ENCODE results near the gene CAGE1. TPM values are rescaled to one million over a fixed set of nuclear protein-coding genes. Genes with fewer than 3 reads are reported as not detected.

CAGE1 gene
- total and polyA plus RNA-seq, 2 experiments from 2014 or later: 0.17 TPM; not detected in 1

DNA sequence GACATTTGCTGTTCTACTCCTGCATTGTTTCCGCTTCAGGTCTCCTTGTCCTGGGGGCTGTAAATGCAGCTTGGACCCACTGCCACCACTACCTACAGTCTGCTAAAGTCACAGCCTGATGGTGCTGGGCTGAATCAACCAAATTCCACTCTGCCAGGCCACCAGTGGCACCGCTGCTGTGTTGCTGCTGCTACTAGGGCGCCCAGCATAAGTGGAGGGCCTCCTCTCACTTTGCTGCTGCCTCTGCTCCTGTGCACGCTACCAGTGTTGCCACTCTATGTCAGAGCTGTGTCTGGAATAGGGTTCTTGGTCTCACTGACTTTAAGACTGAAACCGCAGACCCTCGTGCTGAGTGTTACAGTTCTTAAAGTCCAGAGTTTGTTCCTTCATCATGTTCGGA is 75.1 kb downstream of the CAGE1 start:
- Histone ChIP-seq H3K27ac (no peak overlapping the region), H3K4me1 (ENCODE audit: insufficient read depth) (peaks cover 8% of the 10 kb centered on the region), H3K4me3 (no peak overlapping the region), H3K9me3 (ENCODE audit: low read depth) (no peaks in the 10 kb centered on the region), H3K27me3 (no peaks in the 10 kb centered on the region), H2AFZ (no peak overlapping the region), H4K20me1 (ENCODE audit: insufficient read depth, poor library complexity, severe bottlenecking) (peaks cover 10% of the 10 kb centered on the region), H3K9me2 (replicated peaks; ENCODE audit: insufficient read depth) (no peaks in the 10 kb centered on the region), H3K79me2 (peaks cover 30% of the 10 kb centered on the region), H3K4me2 (no peak overlapping the region), H3K36me3 (replicated peaks; ENCODE audit: insufficient read depth, low read depth) (peaks cover 2% of the 10 kb centered on the region)
- DNase-seq (ENCODE audit: low spot score): no peak
- no peak for TF ChIP-seq EZH2phosphoT487 (IDR thresholded peaks at IDR 0.05; ENCODE audit: low read depth, severe bottlenecking, unreplicated experiment)
- TF ChIP-seq, protein P1, sequence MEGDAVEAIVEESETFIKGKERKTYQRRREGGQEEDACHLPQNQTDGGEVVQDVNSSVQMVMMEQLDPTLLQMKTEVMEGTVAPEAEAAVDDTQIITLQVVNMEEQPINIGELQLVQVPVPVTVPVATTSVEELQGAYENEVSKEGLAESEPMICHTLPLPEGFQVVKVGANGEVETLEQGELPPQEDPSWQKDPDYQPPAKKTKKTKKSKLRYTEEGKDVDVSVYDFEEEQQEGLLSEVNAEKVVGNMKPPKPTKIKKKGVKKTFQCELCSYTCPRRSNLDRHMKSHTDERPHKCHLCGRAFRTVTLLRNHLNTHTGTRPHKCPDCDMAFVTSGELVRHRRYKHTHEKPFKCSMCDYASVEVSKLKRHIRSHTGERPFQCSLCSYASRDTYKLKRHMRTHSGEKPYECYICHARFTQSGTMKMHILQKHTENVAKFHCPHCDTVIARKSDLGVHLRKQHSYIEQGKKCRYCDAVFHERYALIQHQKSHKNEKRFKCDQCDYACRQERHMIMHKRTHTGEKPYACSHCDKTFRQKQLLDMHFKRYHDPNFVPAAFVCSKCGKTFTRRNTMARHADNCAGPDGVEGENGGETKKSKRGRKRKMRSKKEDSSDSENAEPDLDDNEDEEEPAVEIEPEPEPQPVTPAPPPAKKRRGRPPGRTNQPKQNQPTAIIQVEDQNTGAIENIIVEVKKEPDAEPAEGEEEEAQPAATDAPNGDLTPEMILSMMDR (IDR thresholded peaks at IDR 0.05; ENCODE audit: poor library complexity): no peak
- no peak for TF ChIP-seq EZH2 (IDR thresholded peaks at IDR 0.05; ENCODE audit: borderline replicate concordance)
- WGBS (ENCODE audit: low lambda C conversion rate, missing lambda C conversion rate): over 99% methylated on average over 7 of the region's 7 CpGs

DNA sequence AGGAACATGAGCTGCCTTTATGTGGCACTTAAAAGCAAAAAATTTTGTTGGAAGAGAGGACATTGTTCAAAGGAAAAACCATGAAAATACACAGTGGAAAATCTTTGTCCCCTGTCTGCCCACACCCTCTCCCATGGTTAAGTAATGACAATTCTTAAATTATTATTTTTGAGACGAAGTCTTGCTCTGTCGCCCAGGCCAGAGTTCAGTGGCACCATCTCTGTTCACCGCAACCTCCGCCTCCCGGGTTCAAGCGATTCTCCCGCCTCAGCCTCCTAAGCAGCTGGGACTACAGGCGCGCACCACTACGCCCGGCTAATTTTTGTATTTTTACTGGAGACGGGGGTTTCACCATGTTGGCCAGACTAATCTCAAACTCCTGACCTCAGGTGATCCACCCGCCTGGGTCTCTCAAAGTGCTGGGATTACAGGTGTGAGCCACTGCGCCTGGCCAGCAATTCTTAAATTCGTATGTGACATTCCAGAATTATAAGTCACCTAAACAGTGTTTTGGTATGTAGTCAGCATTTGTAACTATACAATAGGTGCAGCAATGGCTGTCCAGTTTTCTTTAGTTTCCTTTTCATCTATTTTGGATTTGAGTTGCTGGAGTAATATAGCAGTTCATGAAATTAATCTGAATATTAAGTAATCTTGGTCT is 75.9 kb downstream of the CAGE1 start:
- H4K20me1 ChIP-seq (ENCODE audit: insufficient read depth, poor library complexity, severe bottlenecking): peaks cover 12% of the 10 kb centered on the region
- peaks cover 2% of the 10 kb centered on the region for H3K36me3 ChIP-seq (replicated peaks; ENCODE audit: insufficient read depth, low read depth)
- TF ChIP-seq EZH2phosphoT487 (IDR thresholded peaks at IDR 0.05; ENCODE audit: low read depth, severe bottlenecking, unreplicated experiment): no peak
- TF ChIP-seq, protein P1 (IDR thresholded peaks at IDR 0.05; ENCODE audit: poor library complexity): no peak
- no peak for TF ChIP-seq EZH2 (IDR thresholded peaks at IDR 0.05; ENCODE audit: borderline replicate concordance)
- peak overlapping the region; percentile 89 for H2AFZ ChIP-seq
- no peak for DNase-seq (ENCODE audit: low spot score)
- H3K4me3 ChIP-seq: peak overlapping the region; percentile 28
- peak overlapping the region; percentile 78 for H3K4me2 ChIP-seq
- peak overlapping the region; percentile 94 for H3K27ac ChIP-seq
- H3K9me3 ChIP-seq (ENCODE audit: low read depth): no peaks in the 10 kb centered on the region
- peaks cover 8% of the 10 kb centered on the region for H3K4me1 ChIP-seq (ENCODE audit: insufficient read depth)
- H3K79me2 ChIP-seq: peaks cover 37% of the 10 kb centered on the region
- no peaks in the 10 kb centered on the region for H3K9me2 ChIP-seq (replicated peaks; ENCODE audit: insufficient read depth)
- no peaks in the 10 kb centered on the region for H3K27me3 ChIP-seq
- 89% methylated on average over 15 of the region's 15 CpGs for WGBS (ENCODE audit: low lambda C conversion rate, missing lambda C conversion rate)

DNA sequence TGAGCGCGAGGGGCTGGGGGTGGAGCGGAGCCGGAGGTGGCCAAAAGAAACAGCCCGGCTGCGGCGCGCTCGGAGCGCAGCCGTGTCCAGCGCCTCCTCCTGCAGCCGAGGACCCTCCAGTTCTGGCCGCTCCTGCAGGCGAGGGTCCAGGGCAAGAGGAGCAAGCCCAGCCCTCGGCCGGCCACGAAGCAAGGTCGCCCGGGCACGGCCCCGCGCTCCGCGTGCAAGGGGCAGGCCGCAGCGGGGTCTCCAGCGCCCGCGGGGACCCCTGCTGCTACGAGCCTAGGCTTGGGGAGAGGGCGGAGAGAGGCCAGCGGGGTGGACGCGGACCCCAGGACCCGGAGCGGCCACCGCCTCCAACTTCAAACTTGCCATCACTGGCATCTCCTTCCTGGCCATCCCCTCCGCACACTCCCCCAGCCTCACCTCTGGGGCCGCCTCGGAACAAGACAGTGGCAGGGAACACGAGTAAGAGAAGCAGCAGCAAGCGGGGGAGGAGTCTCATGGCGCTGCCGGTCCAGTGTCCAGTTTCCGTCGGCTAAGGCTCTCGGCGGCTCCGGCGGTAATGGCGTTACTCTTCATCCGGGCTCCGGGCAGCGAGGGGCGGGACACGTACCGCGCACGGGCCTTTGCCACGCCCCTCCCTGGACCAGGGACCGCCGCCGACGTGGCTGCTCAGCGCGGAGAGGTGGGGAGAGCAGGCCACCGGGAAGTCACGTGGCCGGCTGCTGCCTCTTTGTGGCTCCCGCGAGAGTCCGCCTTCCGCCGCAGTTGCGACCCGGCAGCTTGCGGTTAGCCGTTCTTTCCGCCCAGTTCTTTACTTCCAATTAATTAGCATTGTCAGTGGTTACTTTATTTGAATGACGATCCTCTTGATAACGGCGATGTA is 76.7 kb downstream of the CAGE1 start, which contains the start of gene SSR1:
Gene SSR1 (minus strand): TSS at position 584 of the 889 bp plus-strand sequence. CDS start 79 bp downstream, at position 505.
- H3K36me3 ChIP-seq (replicated peaks; ENCODE audit: insufficient read depth, low read depth): peaks cover 2% of the 10 kb centered on the region
- peak within 1 kb of the TSS; percentile 64 for H3K4me3 ChIP-seq
- peaks cover 14% of the 10 kb centered on the region for H4K20me1 ChIP-seq (ENCODE audit: insufficient read depth, poor library complexity, severe bottlenecking)
- DNase-seq (ENCODE audit: low spot score): peak; percentile 100
- peak within 1 kb of the TSS; percentile 86 for H3K4me2 ChIP-seq
- H3K4me1 ChIP-seq (ENCODE audit: insufficient read depth): peaks cover 8% of the 10 kb centered on the region
- no peaks in the 10 kb centered on the region for H3K9me2 ChIP-seq (replicated peaks; ENCODE audit: insufficient read depth)
- WGBS (ENCODE audit: low lambda C conversion rate, missing lambda C conversion rate): 2% methylated on average over 80 of the region's 83 CpGs
- no peaks in the 10 kb centered on the region for H3K27me3 ChIP-seq
- H3K9me3 ChIP-seq (ENCODE audit: low read depth): no peaks in the 10 kb centered on the region
- H3K27ac ChIP-seq: peak within 1 kb of the TSS; percentile 94
- H2AFZ ChIP-seq: peak within 1 kb of the TSS; percentile 89
- TF ChIP-seq, protein P1 (IDR thresholded peaks at IDR 0.05; ENCODE audit: poor library complexity): no peak
- no peak for TF ChIP-seq EZH2 (IDR thresholded peaks at IDR 0.05; ENCODE audit: borderline replicate concordance)
- no peak for TF ChIP-seq EZH2phosphoT487 (IDR thresholded peaks at IDR 0.05; ENCODE audit: low read depth, severe bottlenecking, unreplicated experiment)
- peaks cover 45% of the 10 kb centered on the region for H3K79me2 ChIP-seq

All from hepatocyte (in vitro differentiated cells).